Nephron (organoid): ENCODE results near the gene SUPT3H.

ENCODE experiments used
- H3K27ac Mint-ChIP-seq, 3 experiments: 2 replicates each; pipeline ENCODE4 v1.8.0; 2020; ENCODE audit warnings: mixed read lengths in 3 of 3, mild to moderate bottlenecking in 2 of 3, moderate library complexity in 1 of 3
- H3K27me3 Mint-ChIP-seq: 2 replicates; pipeline ENCODE4 v1.8.0; 2021; ENCODE audit warnings: low read depth, mild to moderate bottlenecking, moderate library complexity, mixed read lengths
- H3K36me3 Mint-ChIP-seq: 2 replicates; pipeline ENCODE4 v1.8.0; 2020; ENCODE audit warnings: low read depth, mixed read lengths
- H3K4me1 Mint-ChIP-seq: 2 replicates; pipeline ENCODE4 v1.8.0; 2020; ENCODE audit warnings: mixed read lengths
- H3K4me3 Mint-ChIP-seq, 3 experiments: 2 replicates each; pipeline ENCODE4 v1.8.0; 2020; ENCODE audit warnings: mild to moderate bottlenecking in 3 of 3, mixed read lengths in 3 of 3, moderate library complexity in 2 of 3
- H3K9me3 Mint-ChIP-seq: 2 replicates; pipeline ENCODE4 v1.8.0; 2020; ENCODE audit warnings: mixed read lengths
- TF ChIP-seq, protein P1 (sequence below), 3 experiments: fragments of 200-600 bp; sonication (generic); IDR thresholded peaks; one replicate each; pipeline ENCODE4 v1.5.0; 2021; ENCODE audit warnings: antibody characterized with exemption in 3 of 3; ENCODE audit not compliant: unreplicated experiment in 3 of 3

SUPT3H gene

DNA sequence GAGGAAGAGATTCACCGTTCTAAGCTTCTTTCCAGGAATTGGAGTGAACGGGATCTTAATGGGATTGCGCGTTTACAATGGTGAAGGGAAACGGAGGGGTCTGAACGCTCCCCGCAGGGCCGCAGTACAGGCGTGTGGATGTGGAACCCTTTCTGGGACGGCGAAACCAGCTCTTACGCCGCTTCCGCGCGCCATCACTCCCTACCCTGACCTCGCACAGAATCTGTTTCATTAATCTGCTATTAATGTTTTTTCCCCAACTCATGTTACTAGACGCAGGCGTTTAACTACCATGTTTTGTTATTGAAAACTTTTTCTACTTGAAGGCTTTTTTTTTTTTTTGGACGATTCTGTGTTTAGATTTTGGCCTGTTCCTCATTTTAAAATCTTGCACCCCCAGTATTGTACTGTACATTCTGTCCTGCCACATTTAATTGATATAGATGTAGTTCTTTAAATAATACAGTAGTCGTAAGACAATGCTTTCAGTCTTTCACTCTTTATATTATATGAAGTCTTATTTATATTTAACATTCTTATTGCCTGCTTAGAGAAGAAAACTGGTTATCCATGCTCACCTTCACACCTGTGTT, 696 bp upstream of the SUPT3H start:
- Mint-ChIP-seq H3K9me3 (no peaks in the 10 kb centered on the region), H3K4me1 (peaks cover 19% of the 10 kb centered on the region), H3K36me3 (no peaks in the 10 kb centered on the region), H3K4me3 (peak overlapping the region; percentile 94 to 100 (median 99)), H3K27me3 (peaks cover 3% of the 10 kb centered on the region), H3K27ac (peak overlapping the region; percentile 99 to 100 (median 100))
- TF ChIP-seq, protein P1, sequence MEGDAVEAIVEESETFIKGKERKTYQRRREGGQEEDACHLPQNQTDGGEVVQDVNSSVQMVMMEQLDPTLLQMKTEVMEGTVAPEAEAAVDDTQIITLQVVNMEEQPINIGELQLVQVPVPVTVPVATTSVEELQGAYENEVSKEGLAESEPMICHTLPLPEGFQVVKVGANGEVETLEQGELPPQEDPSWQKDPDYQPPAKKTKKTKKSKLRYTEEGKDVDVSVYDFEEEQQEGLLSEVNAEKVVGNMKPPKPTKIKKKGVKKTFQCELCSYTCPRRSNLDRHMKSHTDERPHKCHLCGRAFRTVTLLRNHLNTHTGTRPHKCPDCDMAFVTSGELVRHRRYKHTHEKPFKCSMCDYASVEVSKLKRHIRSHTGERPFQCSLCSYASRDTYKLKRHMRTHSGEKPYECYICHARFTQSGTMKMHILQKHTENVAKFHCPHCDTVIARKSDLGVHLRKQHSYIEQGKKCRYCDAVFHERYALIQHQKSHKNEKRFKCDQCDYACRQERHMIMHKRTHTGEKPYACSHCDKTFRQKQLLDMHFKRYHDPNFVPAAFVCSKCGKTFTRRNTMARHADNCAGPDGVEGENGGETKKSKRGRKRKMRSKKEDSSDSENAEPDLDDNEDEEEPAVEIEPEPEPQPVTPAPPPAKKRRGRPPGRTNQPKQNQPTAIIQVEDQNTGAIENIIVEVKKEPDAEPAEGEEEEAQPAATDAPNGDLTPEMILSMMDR (IDR thresholded peaks at IDR 0.05; ENCODE audit: unreplicated experiment in 3 of 3): no peak

DNA sequence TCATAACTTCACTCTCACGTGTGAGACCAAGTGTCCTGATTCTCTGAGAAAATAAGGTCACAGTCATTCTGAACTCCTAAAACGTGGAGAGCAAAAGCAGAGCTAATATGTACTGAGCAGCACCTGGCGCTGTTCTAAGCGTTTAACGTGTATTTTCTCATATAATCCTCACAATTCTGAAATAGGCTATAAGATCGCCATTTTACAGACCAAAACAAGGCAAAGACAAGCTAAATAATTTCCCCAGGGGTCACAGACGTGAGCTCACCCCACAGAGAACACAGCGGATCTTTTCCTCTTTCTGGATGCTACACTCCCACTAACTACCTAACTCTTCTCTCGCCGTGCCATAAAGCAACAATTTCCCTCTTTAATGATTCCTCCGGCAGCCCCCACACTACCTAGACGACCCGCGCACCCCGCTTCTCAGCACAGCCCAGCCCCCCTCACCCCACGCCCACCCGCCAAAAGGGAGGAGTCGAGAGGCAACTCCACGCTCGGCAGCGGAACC, 636 bp downstream of the SUPT3H start:
- H3K4me1 Mint-ChIP-seq: peaks cover 19% of the 10 kb centered on the region
- TF ChIP-seq, protein P1 (IDR thresholded peaks at IDR 0.05; ENCODE audit: unreplicated experiment in 3 of 3): no peak
- no peaks in the 10 kb centered on the region for H3K36me3 Mint-ChIP-seq
- no peaks in the 10 kb centered on the region for H3K9me3 Mint-ChIP-seq
- H3K27me3 Mint-ChIP-seq: no peaks in the 10 kb centered on the region
- peak overlapping the region; percentile 94 to 100 (median 99) for H3K4me3 Mint-ChIP-seq
- H3K27ac Mint-ChIP-seq: peak overlapping the region; percentile 99 to 100 (median 100)

- peaks cover 19% of the 10 kb centered on the region for H3K4me1 Mint-ChIP-seq
- H3K36me3 Mint-ChIP-seq: no peaks in the 10 kb centered on the region
- TF ChIP-seq, protein P1 (IDR thresholded peaks at IDR 0.05; ENCODE audit: unreplicated experiment in 3 of 3): no peak
- no peaks in the 10 kb centered on the region for H3K27me3 Mint-ChIP-seq
- peak overlapping the region; percentile 94 to 100 (median 99) for H3K4me3 Mint-ChIP-seq
- H3K9me3 Mint-ChIP-seq: no peaks in the 10 kb centered on the region
- peak overlapping the region; percentile 99 to 100 (median 100) for H3K27ac Mint-ChIP-seq
Measured at GRCh38 chr6:45376310-45377042, 1.3 kb downstream of the SUPT3H start.

GRCh38 chr6:45375449-45375848, 2.3 kb downstream of the SUPT3H start:
- Mint-ChIP-seq H3K4me1 (peaks cover 19% of the 10 kb centered on the region), H3K4me3 (peak overlapping the region in 1 of 3 experiments; percentile 56), H3K9me3 (no peaks in the 10 kb centered on the region), H3K27ac (no peak overlapping the region), H3K36me3 (no peaks in the 10 kb centered on the region), H3K27me3 (no peaks in the 10 kb centered on the region)
- TF ChIP-seq, protein P1 (IDR thresholded peaks at IDR 0.05; ENCODE audit: unreplicated experiment in 3 of 3): no peak

- Mint-ChIP-seq H3K27ac (no peak overlapping the region), H3K4me1 (peaks cover 12% of the 10 kb centered on the region), H3K9me3 (no peaks in the 10 kb centered on the region), H3K4me3 (no peak overlapping the region), H3K27me3 (no peaks in the 10 kb centered on the region), H3K36me3 (no peaks in the 10 kb centered on the region)
- TF ChIP-seq, protein P1 (IDR thresholded peaks at IDR 0.05; ENCODE audit: unreplicated experiment in 3 of 3): no peak
Measured at GRCh38 chr6:45371924-45372573, 5.7 kb downstream of the SUPT3H start.
